Measurements from ENCODE around the gene AAGAB. TPM values are rescaled to one million over a fixed set of nuclear protein-coding genes. Genes with fewer than 3 reads are reported as not detected.

AAGAB gene
- total RNA-seq, 1 donor from 2014 or later: 48.2 TPM

DNA sequence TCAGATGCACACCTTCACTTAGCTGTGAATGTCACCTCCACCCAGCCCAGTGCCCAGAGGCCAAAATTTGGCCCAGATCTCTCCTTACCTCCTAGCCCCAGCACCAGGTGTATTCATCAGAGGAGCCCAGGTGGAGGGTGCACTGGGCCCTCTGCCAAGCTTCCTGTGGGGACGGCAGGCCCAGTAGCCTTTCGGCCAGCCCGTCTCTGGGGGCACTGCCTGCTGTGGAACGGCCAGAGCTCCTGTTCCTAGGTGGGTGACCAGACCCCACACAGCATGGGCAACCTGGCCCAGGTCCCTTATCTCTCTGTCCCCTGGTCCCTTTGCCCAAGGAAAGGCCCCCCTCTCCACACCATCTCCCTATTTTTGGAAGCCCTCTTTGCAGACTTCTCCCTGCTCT lies 67.8 kb downstream of the AAGAB start:
- peaks cover 16% of the 10 kb centered on the region for H3K36me3 ChIP-seq (ENCODE audit: control insufficient read depth, insufficient read depth, low read length)
- H3K4me3 ChIP-seq (ENCODE audit: low read depth, low read length): no peak overlapping the region
- H3K27me3 ChIP-seq (ENCODE audit: control insufficient read depth, insufficient read depth, low read length): no peaks in the 10 kb centered on the region
- DNase-seq (ENCODE audit: low read depth): no peak
- TF ChIP-seq, protein P1, sequence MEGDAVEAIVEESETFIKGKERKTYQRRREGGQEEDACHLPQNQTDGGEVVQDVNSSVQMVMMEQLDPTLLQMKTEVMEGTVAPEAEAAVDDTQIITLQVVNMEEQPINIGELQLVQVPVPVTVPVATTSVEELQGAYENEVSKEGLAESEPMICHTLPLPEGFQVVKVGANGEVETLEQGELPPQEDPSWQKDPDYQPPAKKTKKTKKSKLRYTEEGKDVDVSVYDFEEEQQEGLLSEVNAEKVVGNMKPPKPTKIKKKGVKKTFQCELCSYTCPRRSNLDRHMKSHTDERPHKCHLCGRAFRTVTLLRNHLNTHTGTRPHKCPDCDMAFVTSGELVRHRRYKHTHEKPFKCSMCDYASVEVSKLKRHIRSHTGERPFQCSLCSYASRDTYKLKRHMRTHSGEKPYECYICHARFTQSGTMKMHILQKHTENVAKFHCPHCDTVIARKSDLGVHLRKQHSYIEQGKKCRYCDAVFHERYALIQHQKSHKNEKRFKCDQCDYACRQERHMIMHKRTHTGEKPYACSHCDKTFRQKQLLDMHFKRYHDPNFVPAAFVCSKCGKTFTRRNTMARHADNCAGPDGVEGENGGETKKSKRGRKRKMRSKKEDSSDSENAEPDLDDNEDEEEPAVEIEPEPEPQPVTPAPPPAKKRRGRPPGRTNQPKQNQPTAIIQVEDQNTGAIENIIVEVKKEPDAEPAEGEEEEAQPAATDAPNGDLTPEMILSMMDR (IDR thresholded peaks at IDR 0.05; ENCODE audit: insufficient read depth, low read length, poor library complexity, severe bottlenecking): no peak

DNA sequence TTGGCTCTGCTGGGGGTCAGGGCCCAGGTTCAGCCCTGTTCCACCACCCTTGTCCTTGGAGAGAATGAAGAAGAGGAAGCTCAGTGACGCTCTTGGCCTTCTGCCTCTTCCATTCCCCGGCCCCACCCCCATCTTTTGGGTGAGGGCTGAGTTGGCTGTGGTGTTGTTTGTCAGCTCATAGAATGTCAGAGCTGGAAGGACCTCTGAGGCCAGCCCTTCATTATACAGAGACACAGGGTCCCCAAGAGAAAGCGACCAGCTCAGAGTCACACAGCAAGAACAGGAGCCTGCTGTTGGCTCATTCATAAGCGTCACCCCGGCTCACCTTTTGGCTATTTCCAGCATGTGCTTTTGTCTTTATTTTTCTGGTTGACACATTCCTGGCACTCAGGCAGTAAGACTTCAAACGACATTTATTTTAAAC lies 68.2 kb downstream of the AAGAB start:
- DNase-seq (ENCODE audit: low read depth): no peak
- Histone ChIP-seq H3K36me3 (ENCODE audit: control insufficient read depth, insufficient read depth, low read length) (peaks cover 16% of the 10 kb centered on the region), H3K27me3 (ENCODE audit: control insufficient read depth, insufficient read depth, low read length) (no peaks in the 10 kb centered on the region), H3K4me3 (ENCODE audit: low read depth, low read length) (no peak overlapping the region)
- TF ChIP-seq, protein P1 (IDR thresholded peaks at IDR 0.05; ENCODE audit: insufficient read depth, low read length, poor library complexity, severe bottlenecking): no peak

DNA sequence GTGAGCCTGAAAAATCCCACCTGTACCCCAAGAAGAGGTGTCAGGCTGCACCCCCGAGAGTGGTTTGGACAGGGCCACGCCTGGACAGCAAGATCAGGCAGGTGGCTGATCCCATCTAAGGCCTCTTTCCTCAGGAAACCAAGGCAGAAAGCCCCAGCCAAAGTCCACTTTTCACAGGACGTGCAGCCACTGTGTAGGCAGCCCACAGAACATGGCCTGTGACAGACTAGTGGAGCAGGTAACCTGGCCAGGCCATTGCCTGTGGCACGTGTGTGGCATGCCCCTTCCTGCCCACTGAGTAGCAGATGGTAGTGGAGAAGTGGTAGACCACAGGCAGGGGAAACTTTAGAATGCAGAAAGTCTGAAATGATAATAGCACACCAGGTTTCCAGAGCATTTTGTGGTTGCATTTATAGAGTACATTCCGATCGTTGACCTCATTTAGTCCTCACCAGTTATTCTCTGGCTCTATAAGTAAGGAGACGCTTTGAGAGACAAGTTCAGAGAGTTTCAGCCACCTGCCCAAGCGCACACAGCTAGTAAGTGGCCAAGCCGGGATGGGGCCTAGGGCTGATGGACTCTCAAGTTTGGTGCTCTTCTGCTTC lies 68.7 kb downstream of the AAGAB start:
- DNase-seq (ENCODE audit: low read depth): no peak
- TF ChIP-seq, protein P1 (IDR thresholded peaks at IDR 0.05; ENCODE audit: insufficient read depth, low read length, poor library complexity, severe bottlenecking): no peak
- no peak overlapping the region for H3K4me3 ChIP-seq (ENCODE audit: low read depth, low read length)
- peaks cover 16% of the 10 kb centered on the region for H3K36me3 ChIP-seq (ENCODE audit: control insufficient read depth, insufficient read depth, low read length)
- no peaks in the 10 kb centered on the region for H3K27me3 ChIP-seq (ENCODE audit: control insufficient read depth, insufficient read depth, low read length)

- Histone ChIP-seq H3K4me3 (ENCODE audit: low read depth, low read length) (no peak overlapping the region), H3K27me3 (ENCODE audit: control insufficient read depth, insufficient read depth, low read length) (no peaks in the 10 kb centered on the region), H3K36me3 (ENCODE audit: control insufficient read depth, insufficient read depth, low read length) (peaks cover 14% of the 10 kb centered on the region)
- TF ChIP-seq, protein P1 (IDR thresholded peaks at IDR 0.05; ENCODE audit: insufficient read depth, low read length, poor library complexity, severe bottlenecking): no peak
- no peak for DNase-seq (ENCODE audit: low read depth)
Measured at GRCh38 chr15:67185051-67185450, 69.4 kb downstream of the AAGAB start.

DNA sequence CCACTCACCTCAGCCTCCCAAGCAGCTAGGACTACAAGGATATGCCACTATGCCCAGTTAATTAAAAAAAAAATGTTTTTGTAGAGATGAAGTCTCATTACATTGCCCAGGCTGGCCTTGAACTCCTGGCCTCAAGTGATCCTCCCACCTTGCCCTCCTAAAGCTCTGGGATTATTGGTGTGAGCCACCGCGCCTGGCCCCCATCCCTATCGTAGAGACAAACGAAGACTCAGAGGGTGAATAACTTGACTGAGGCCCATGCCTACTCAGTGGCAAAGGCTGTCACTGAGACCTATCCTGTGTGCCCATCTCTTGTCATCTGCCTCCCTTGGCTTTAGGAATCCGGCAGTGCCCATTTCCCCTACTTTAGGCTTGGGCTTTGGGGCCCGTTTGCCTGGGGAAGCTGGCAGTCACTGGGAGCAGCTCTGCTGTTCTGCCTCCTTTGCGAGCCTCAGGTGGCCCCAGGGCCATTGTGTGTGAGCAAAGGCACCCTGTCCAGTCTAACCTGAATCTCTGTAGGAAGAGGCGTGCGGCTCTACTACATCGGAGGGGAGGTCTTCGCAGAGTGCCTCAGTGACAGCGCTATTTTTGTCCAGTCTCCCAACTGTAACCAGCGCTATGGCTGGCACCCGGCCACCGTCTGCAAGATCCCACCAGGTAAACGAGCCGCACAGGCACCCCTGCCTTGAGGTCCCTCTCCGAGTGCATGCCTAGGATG lies 70.1 kb downstream of the AAGAB start:
- DNase-seq (ENCODE audit: low read depth): no peak
- no peak overlapping the region for H3K4me3 ChIP-seq (ENCODE audit: low read depth, low read length)
- TF ChIP-seq, protein P1 (IDR thresholded peaks at IDR 0.05; ENCODE audit: insufficient read depth, low read length, poor library complexity, severe bottlenecking): no peak
- no peaks in the 10 kb centered on the region for H3K27me3 ChIP-seq (ENCODE audit: control insufficient read depth, insufficient read depth, low read length)
- H3K36me3 ChIP-seq (ENCODE audit: control insufficient read depth, insufficient read depth, low read length): peaks cover 13% of the 10 kb centered on the region

Data from kidney epithelial cell (primary cell).